Motor neuron (in vitro differentiated cells): ENCODE results near the gene NT5DC4. TPM values are rescaled to one million over a fixed set of nuclear protein-coding genes. Genes with fewer than 3 reads are reported as not detected.
"Not testable (repeated sequence)": the region's sequence is repeated elsewhere in the genome, so short reads cannot be mapped to it uniquely, and the experiment has no call there.

ENCODE experiments used
- ATAC-seq, 8 experiments: fragments of 200-7000 bp; cut with Tn5 transposase; replicated peaks in 6 of 8; 2 replicates each; pipeline ENCODE4 v1.8.0; 2021; ENCODE audit warnings: mild to moderate bottlenecking in 8 of 8, moderate library complexity in 8 of 8
- H3K27ac ChIP-seq, 2 donors: fragments of 250-450 bp; sonication (Bioruptor Pico); 2 replicates each; pipeline ENCODE4 v1.9.0; 2021; ENCODE audit warnings: antibody characterized with exemption in 2 of 2, mild to moderate bottlenecking in 2 of 2, moderate library complexity in 1 of 2
- H3K4me1 ChIP-seq, 2 donors: fragments of 250-450 bp; sonication (Bioruptor Pico); replicated peaks in 1 of 2; 2 replicates each; pipeline ENCODE4 v1.6.1; 2021; ENCODE audit warnings: antibody characterized with exemption in 2 of 2, mild to moderate bottlenecking in 2 of 2, moderate library complexity in 1 of 2
- H3K4me3 ChIP-seq, 5 donors: fragments of 250-450 bp; sonication (Bioruptor Pico); 2 replicates each; pipeline ENCODE4 v1.9.0; 2021; ENCODE audit warnings: antibody characterized with exemption in 5 of 5, mild to moderate bottlenecking in 5 of 5, moderate library complexity in 4 of 5
- WGBS, 10 experiments: fragments of 450-650 bp; shearing (Covaris generic); methylation state at CpG; one replicate each; pipeline ENCODE4 v1.0.0; 2022; 5-methylcytosine and 5-hydroxymethylcytosine counted together
- in situ Hi-C, 9 experiments: fragments of 400-800 bp; cut with MboI; loops; one replicate each; pipeline ENCODE4 v1.15.0; 2021; ENCODE audit warnings: low sequenced_read_pairs in 9 of 9, low pct_unique_long_range_greater_than_20kb in 2 of 9; ENCODE audit not compliant: unreplicated experiment in 9 of 9
- total RNA-seq, 8 experiments: library from RNA; unstranded; fragments of 300-600 nt; gene quantifications; 2 replicates each; pipeline versions ENCODE4 v1.2.3 to v1.2.4, GENCODE V29; 2022

The NT5DC4 gene
- total RNA-seq, 8 experiments from 2014 or later: 0.09 to 0.52 (median 0.33) TPM; not detected in 4

- in situ Hi-C loops: loop anchor here in 2 of 9 experiments (25.0 kb wide), 1 partner anchor 104 kb away; no protein-coding TSS in a partner anchor
- H3K4me3 ChIP-seq, H3K27ac ChIP-seq, ATAC-seq: not testable (repeated sequence)
- WGBS, 10 experiments: 33 to 86% methylated on average over 1 of the region's 1 CpG; no CpG with 5 or more reads in 8 of the 10 experiments
- H3K4me1 ChIP-seq: peaks cover 14 to 16% of the 10 kb centered on the region in 2 donors
Observed at GRCh38 chr2:112716094-112716493, 4.7 kb upstream of the NT5DC4 start.

- not testable (repeated sequence) for H3K4me3 ChIP-seq, ATAC-seq, H3K27ac ChIP-seq
- in situ Hi-C loops: loop anchor here in 2 of 9 experiments (25.0 kb wide), 1 partner anchor 105 kb away; no protein-coding TSS in a partner anchor
- H3K4me1 ChIP-seq: peaks cover 14 to 16% of the 10 kb centered on the region in 2 donors
- no CpG with 5 or more reads among the region's 5 CpGs for WGBS, 10 experiments
Observed at GRCh38 chr2:112716826-112717352, 3.9 kb upstream of the NT5DC4 start.

DNA sequence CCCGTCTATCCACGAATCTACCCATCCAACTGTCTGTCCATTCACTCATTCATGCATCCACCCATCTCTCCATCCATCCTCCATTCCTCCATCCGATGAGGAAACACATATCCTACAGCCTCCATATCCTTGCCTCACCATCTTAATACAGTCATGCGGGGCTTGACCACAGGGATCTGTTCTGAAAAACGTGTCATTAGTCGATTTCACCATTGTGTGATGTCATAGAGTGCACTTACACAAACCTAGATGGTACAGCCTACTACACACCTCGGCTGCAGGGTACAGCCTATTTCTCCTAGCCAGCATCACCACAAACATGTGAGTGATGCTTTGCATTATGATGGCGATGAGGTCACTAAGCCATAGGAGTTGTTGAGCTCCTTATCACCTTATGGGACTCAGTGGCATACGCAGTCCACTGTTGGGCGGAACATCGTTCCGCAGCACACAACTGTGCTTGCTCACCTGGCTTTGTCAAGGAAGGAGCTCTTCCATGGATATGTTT is 1.9 kb upstream of the NT5DC4 start:
- Histone ChIP-seq H3K4me3 (no peak overlapping the region), H3K4me1 (no peaks in the 10 kb centered on the region), H3K27ac (no peak overlapping the region)
- no peak for ATAC-seq
- in situ Hi-C loops: loop anchor here in 2 of 9 experiments (25.0 kb wide), 1 partner anchor 107 kb away; no protein-coding TSS in a partner anchor
- 69 to 100% (median 91%) methylated on average over 1 to 6 of the region's 12 CpGs; no CpG with 5 or more reads in 2 of the 10 experiments for WGBS, 10 experiments

- ATAC-seq: no peak
- no CpG with 5 or more reads among the region's 23 CpGs for WGBS, 10 experiments
- in situ Hi-C loops: loop anchor here in 3 of 9 experiments (10.0 to 25.0 kb wide), 2 partner anchors 110 to 117 kb away; no protein-coding TSS in a partner anchor
- no peak overlapping the region for H3K27ac ChIP-seq
- peaks cover 0 to 3% of the 10 kb centered on the region in 2 donors for H3K4me1 ChIP-seq
- H3K4me3 ChIP-seq: no peak overlapping the region
Observed at GRCh38 chr2:112721819-112722522, 1.2 kb downstream of the NT5DC4 start.

DNA sequence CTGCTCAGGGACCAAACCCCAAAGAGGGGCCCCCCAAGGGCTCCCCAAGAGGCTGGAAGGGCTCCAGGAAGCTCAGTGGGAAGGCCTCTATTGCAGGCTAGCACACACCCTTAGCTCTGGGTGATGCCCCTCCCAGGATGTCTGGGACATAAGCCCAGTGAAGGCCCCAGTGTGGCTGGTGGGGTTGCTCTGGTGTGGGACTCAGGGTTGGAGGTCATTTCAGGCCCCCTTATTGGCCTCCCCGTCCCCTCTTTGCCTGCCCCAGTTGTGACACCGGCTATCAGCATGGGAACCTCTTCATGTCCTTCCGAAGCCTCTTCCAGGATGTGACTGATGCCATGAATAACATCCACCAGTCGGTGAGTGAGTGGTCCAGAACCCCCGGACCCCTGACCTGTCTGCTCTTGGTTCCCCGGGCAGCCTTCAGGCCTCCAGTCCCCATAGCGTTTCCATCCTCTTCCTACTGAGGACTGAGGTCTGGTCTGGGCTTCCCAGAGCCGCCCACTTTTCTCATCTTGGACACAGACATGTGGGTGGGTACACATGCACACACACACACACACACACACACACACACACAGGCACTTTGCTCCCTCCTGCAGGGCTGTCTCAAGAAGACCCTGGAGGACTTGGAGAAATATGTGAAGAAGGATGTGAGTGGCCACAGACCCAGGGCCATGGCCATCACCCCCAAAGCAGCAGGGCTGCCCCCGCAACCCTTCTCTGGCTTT is 2.2 kb downstream of the NT5DC4 start:
- no peak overlapping the region for H3K4me3 ChIP-seq
- in situ Hi-C loops: loop anchor here in 3 of 9 experiments (10.0 to 25.0 kb wide), 2 partner anchors 111 to 118 kb away; no protein-coding TSS in a partner anchor
- H3K27ac ChIP-seq: no peak overlapping the region
- peak in 1 of 8 experiments; percentile 7 for ATAC-seq
- peaks cover 0 to 3% of the 10 kb centered on the region in 2 donors for H3K4me1 ChIP-seq
- 100% methylated on average over 1 of the region's 9 CpGs; no CpG with 5 or more reads in 9 of the 10 experiments for WGBS, 10 experiments

DNA sequence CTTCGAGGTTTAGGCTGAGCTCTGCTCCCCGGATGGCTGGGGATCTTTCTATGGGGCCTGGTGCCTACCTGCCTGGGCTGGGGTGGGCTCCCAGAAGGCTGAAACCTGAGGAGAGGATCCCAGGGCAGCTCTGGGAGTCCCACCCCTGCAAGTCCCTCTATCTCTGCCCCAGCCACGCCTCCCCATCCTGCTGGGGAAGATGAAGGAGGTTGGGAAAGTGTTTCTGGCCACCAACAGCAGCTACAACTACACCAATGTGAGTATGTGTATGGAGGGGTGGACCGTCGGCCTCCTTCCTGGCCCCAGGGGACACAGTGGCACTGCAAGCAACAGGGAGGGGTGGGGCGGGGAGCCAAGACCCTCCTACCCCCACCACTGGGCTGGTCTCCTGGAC is 2.7 kb downstream of the NT5DC4 start:
- no CpG with 5 or more reads among the region's 6 CpGs for WGBS, 10 experiments
- no peak for ATAC-seq
- in situ Hi-C loops: loop anchor here in 3 of 9 experiments (10.0 to 25.0 kb wide), 2 partner anchors 111 to 119 kb away; no protein-coding TSS in a partner anchor
- Histone ChIP-seq H3K4me3 (no peak overlapping the region), H3K27ac (no peak overlapping the region), H3K4me1 (peaks cover 0 to 3% of the 10 kb centered on the region in 2 donors)

- Histone ChIP-seq H3K4me3 (no peak overlapping the region), H3K4me1 (peaks cover 0 to 3% of the 10 kb centered on the region in 2 donors), H3K27ac (no peak overlapping the region)
- WGBS, 10 experiments: 82 to 100% (median 98%) methylated on average over 4 to 7 of the region's 8 CpGs; no CpG with 5 or more reads in 6 of the 10 experiments
- in situ Hi-C loops: loop anchor here in 3 of 9 experiments (10.0 to 25.0 kb wide), 2 partner anchors 112 to 119 kb away; no protein-coding TSS in a partner anchor
- no peak for ATAC-seq
Observed at GRCh38 chr2:112723995-112724394, 3.2 kb downstream of the NT5DC4 start.

GRCh38 chr2:112724591-112725525 is 4.0 kb downstream of the NT5DC4 start:
- no peak overlapping the region for H3K4me3 ChIP-seq
- 50 to 100% (median 73%) methylated on average over 1 to 11 of the region's 21 CpGs; no CpG with 5 or more reads in 5 of the 10 experiments for WGBS, 10 experiments
- peaks cover 0 to 3% of the 10 kb centered on the region in 2 donors for H3K4me1 ChIP-seq
- ATAC-seq: no peak
- H3K27ac ChIP-seq: no peak overlapping the region
- in situ Hi-C loops: loop anchor here in 6 of 9 experiments (10.0 to 25.0 kb wide), 5 partner anchors 88 to 212 kb away; partner anchors contain the start of gene SLC20A1 (in 1 of the 6)

DNA sequence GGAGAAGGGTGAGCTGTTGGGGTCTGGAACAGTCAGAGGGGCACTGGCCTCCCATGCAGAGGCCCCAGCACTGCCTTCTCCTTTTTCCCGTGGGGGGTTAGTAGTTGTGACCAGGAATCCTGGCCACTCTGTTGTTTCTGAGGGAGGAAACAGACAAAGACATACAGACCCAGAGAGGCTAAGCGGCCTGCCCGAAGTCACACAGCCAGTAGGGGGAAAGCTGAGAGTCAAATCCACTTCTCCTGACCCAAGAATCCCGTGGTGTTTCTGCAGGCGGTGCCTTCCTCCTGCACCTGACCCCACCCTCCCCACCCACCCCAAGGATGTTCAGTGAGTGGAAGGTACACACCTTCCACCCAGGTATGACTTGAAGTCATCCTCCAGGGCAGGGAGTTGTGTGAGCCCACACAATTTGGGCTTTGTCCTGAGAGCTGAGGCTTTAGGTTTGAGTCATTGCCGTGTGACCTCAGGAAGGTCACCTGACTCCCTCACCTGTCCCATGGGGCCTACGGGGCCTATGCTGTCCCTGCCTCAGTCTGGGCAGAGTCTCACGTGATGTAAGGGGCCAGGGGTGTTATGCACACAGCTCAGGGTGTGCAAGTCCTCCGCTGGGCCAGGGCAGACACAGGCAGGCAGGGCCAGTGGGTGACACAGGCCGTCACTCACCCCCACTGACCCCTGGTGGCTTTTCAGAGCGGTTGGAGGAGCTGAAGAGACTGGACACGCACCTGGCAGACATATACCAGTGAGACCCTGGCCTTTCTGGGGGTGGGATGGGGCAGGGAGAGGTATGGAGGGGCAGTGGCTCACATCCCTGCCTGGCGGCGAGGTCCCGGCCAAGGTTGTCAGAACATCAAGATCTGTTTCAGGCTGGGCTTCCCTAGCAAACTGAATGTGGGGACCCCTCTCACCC is 5.0 kb downstream of the NT5DC4 start:
- 40 to 100% (median 88%) methylated on average over 1 to 3 of the region's 15 CpGs; no CpG with 5 or more reads in 5 of the 10 experiments for WGBS, 10 experiments
- Histone ChIP-seq H3K27ac (no peak overlapping the region), H3K4me3 (no peak overlapping the region), H3K4me1 (peaks cover 0 to 3% of the 10 kb centered on the region in 2 donors)
- peak in 5 of 8 experiments; percentile 3 to 72 (median 69) for ATAC-seq
- in situ Hi-C loops: loop anchor here in 5 of 9 experiments (10.0 to 25.0 kb wide), 5 partner anchors 88 to 212 kb away; partner anchors contain the start of gene SLC20A1 (in 1 of the 5)

- no peak overlapping the region for H3K27ac ChIP-seq
- H3K4me3 ChIP-seq: no peak overlapping the region
- WGBS, 10 experiments: 0 to 100% (median 0%) methylated on average over 1 to 6 of the region's 19 CpGs; no CpG with 5 or more reads in 3 of the 10 experiments
- in situ Hi-C loops: loop anchor here in 5 of 9 experiments (10.0 to 25.0 kb wide), 5 partner anchors 89 to 211 kb away; partner anchors contain the start of gene SLC20A1 (in 1 of the 5)
- peak; percentile 94 to 99 (median 97) for ATAC-seq
- peaks cover 0 to 3% of the 10 kb centered on the region in 2 donors for H3K4me1 ChIP-seq
Observed at GRCh38 chr2:112726487-112727190, 5.8 kb downstream of the NT5DC4 start.
